SK-N-MC (cell line): ENCODE results near the gene ISY1.

ENCODE experiments used
- DNase-seq: peaks from one replicate; pipeline ENCODE4 v3.0.0-alpha.2; 2011; ENCODE audit warnings: low read depth, low spot score
- H3K27ac ChIP-seq: fragments of 200-600 bp; sonication (generic); 2 replicates; pipeline ENCODE4 v1.5.1; 2016; ENCODE audit warnings: mixed run types
- H3K36me3 ChIP-seq: fragments of 200-600 bp; sonication (generic); 2 replicates; pipeline ENCODE4 v1.6.1; 2017; ENCODE audit warnings: antibody characterized with exemption, low read length, mixed read lengths; ENCODE audit not compliant: insufficient read depth
- H3K4me3 ChIP-seq: fragments of 200-600 bp; sonication (generic); 2 replicates; pipeline ENCODE4 v1.5.1; 2016
- H3K9ac ChIP-seq: fragments of 200-600 bp; sonication (generic); 2 replicates; pipeline ENCODE4 v1.8.0; 2017; ENCODE audit warnings: mixed run types, mixed read lengths; ENCODE audit not compliant: insufficient read length
- H3K9me3 ChIP-seq: fragments of 200-600 bp; sonication (generic); 2 replicates; pipeline ENCODE4 v1.6.1; 2017; ENCODE audit warnings: low read depth, mild to moderate bottlenecking, antibody characterized with exemption, low read length, moderate library complexity, mixed read lengths
- EZH2 ChIP-seq: fragments of 200-600 bp; sonication (generic); IDR thresholded peaks from one replicate; pipeline ENCODE4 v1.6.1; 2017; ENCODE audit warnings: antibody characterized with exemption
- FOXP2 ChIP-seq: optimal IDR thresholded peaks from 2 replicates; pipeline ENCODE3; 2011; ENCODE audit warnings: mild to moderate bottlenecking, moderate library complexity; ENCODE audit not compliant: insufficient read depth; ENCODE audit errors: extremely low read length, control extremely low read depth
- POLR2AphosphoS5 ChIP-seq: IDR thresholded peaks from 2 replicates; pipeline ENCODE4 v1.6.1; 2012; ENCODE audit warnings: mild to moderate bottlenecking, low read depth, low read length, borderline replicate concordance

The ISY1 gene

DNA sequence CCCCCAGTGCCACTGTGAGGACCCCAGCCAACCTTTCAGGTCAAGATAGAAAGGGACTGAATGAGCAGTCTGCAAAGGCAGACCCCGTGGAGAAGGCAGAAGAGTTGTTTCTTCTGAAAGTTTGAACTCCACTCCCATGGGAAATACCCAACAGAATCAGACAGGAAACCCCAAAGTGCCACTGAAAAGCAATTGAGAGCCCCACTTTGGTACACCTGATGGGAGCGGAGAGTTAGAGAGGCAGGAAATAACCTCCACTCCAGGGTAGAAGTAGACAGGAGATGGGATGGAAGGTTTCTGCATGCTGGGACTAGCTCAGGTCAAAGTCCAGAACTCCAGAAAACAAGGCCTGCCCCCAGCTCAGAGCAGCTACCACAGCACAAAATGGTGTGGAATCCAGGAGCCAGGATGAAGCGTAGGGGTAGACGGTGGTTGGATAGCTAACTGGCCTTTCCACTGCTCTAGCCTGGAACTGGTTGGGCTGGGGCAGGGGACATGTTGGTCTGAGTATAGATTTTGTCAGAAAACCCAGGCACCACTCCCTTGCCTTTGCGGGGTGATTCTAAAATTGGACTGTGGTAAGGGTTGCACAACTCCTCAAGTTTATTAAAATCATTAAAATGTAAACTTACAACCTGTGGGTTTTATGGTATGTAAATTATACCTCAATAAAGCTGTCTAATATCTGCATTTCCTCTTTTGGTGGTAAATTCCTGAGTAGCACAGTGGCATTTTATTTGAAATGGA, 37.4 kb downstream of the ISY1 start:
- Histone ChIP-seq H3K9me3 (no peaks in the 10 kb centered on the region), H3K27ac (peak overlapping the region; percentile 80), H3K36me3 (peaks cover 4% of the 10 kb centered on the region; the same call in 1 of the 2 replicates), H3K4me3 (peak overlapping the region; percentile 65), H3K9ac (no peak overlapping the region)
- peak; percentile 86 for DNase-seq
- TF ChIP-seq FOXP2 (peak; percentile 81), POLR2AphosphoS5 (peak; percentile 65; the same call in 1 of the 2 replicates), EZH2 (no peak)

DNA sequence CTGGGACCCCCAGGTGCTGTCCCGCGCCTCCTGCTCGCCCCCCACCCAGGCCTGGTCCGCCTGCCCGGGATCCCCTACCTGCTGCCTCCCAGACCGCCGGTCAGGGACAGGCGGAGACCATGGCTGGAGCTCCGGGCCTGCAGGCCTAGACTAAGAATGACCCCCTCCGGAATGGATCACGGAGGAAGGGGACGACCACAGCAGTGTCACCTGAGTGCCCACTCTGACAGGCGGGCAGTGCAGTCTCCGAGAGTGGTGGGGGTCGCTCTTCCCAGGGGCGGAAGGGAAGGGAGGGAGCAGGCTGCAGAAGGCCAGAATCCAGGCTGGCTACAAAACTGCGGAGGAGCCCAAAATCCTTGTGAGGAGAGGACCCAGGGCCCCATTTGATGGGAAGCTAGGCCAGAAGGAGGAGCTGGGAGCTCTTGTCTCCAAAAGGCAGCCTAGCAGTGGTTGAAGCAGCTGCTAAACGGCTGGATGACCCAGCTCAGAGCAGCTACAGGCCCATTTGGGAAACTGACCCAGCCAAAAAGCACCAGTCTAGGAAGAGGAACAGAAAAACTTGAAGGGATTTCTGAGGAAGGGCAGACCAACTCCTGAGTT, 38.4 kb downstream of the ISY1 start:
- peak; percentile 14 for DNase-seq
- Histone ChIP-seq H3K36me3 (no peaks in the 10 kb centered on the region; the same call in 1 of the 2 replicates), H3K4me3 (peak overlapping the region; percentile 79), H3K9ac (no peak overlapping the region), H3K9me3 (no peaks in the 10 kb centered on the region), H3K27ac (peak overlapping the region; percentile 80; the same call in 1 of the 2 replicates)
- no peak for TF ChIP-seq FOXP2
- no peak for TF ChIP-seq POLR2AphosphoS5
- no peak for TF ChIP-seq EZH2

DNA sequence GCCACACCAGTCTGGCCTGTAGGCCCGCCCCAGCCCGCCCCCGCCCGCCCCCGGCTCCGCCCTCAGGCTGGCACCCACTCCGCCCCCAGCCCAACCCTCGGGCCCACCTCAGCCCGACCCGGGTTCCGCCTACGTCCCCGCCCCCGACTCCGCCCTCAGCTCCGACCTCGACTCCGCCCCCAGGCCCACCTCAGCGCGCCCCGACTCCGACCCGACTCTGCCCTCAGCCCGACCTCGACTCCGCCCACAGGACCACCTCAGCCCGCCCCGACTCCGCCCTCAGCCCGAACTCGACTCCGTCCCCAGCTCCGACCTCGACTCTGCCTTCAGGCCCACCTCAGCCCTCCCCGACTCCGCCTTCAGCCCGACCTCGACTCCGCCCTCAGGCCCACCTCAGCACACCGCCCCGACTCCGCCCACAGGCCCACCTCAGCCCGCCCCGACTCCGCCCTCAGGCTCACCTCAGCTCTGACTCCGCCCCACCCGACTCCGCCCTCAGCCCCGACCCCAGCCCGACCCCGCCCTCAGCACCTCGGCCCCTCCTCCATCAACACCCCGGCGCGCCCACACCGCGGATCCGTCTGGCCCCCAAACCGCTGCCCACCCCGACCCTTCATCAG, 39.0 kb downstream of the ISY1 start, which contains the start of gene RAB43:
RAB43 (minus strand) TSS at position 13 of the 620 bp plus-strand sequence. CDS start 315 bp downstream, outside the sequence.
- H3K27ac ChIP-seq, result peak within 1 kb of the TSS; percentile 90

DNA sequence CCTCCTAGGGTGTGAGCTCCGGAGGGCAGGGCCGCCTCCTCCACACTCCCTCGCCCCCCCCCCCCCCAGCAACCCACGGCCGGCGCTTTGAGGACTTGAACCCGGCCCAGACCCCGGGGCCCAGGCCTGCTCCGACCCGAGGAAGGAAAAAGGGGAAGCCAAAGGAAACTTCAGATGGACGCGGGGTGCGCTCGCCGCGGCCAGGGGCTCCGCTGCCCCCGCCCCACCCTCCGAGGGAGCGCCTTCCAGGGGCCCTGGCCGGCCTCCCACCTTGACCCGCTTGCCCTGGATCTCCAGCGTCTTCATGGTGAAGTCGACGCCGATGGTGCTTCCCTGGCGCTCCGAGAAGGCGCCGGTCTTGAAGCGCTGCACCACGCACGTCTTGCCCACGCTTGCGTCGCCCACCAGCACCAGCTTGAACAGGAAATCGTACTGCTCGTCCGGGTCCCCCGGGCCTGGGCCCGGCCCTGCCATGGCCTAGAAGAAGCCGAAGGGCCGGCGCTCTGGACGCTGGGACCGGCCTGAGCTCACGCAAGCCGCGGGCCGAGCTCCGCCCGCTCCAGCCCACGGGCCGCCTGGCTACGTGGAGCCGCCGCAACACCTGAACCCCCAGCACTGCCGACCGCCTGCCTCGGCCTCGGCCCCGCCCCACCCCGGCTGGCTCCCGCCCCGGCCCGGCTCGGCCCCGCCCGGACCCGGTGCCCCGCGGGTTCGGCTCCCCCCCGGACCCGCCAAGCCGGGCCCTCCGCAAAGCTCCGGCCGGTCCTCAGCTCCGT, 39.7 kb downstream of the ISY1 start:
- H3K36me3 ChIP-seq, result no peaks in the 10 kb centered on the region
- TF ChIP-seq FOXP2 (no peak), EZH2 (no peak), POLR2AphosphoS5 (no peak)
- no peaks in the 10 kb centered on the region for H3K9me3 ChIP-seq
- H3K4me3 ChIP-seq, result peak overlapping the region; percentile 90
- 0 out of 2 replicates have a peak overlapping the region, but pooled peaks have one; percentile 90 for H3K27ac ChIP-seq
- peak overlapping the region; percentile 75 for H3K9ac ChIP-seq
- no peak for DNase-seq

More for the DNA sequence above, 39.0 kb downstream of the ISY1 start, which contains the start of gene RAB43:
- DNase-seq, result peak; percentile 47
- TF ChIP-seq POLR2AphosphoS5, result no peak
- TF ChIP-seq EZH2, result no peak
- TF ChIP-seq FOXP2, result no peak
- Histone ChIP-seq H3K4me3 (peak within 1 kb of the TSS; percentile 90), H3K9me3 (no peaks in the 10 kb centered on the region), H3K9ac (peak within 1 kb of the TSS; percentile 75), H3K36me3 (no peaks in the 10 kb centered on the region)

DNA sequence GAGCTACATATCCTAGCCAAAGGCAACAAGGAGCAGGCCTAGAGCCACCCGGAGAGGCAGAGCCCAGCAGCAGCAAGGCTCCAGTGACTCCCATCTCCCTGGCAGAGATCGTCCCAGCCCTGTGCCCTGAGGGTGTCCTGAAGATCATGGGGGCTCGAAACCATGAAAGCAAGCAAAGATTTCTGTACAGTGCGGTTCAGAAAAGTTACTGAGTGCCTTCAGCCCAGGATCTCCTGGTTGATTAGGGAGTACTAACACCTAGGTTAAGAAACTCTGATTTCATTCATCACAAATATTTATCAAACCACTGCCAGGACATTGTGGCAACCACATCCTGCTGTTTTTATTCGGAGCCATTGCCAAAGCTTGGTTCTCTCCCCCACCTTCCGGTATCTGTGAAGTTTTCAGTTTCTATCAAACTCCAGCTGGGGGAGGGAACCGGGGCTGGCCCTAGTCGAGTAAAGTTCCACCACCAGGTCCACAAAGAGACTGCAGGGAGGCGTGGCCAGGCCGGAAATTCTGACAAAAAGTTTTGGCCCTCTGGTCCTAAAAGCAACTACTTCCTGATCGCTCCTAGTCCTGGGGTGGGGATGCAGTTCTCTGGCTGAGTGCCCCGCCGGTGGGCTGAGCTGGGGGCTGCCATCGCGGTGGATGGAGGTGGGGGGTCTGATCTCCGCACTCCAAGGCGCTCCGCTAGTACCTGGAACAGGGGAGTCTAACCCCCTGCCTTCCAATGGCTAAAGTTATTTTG, 40.4 kb downstream of the ISY1 start:
- TF ChIP-seq EZH2 (no peak), FOXP2 (peak; percentile 58), POLR2AphosphoS5 (peak; percentile 47)

DNA sequence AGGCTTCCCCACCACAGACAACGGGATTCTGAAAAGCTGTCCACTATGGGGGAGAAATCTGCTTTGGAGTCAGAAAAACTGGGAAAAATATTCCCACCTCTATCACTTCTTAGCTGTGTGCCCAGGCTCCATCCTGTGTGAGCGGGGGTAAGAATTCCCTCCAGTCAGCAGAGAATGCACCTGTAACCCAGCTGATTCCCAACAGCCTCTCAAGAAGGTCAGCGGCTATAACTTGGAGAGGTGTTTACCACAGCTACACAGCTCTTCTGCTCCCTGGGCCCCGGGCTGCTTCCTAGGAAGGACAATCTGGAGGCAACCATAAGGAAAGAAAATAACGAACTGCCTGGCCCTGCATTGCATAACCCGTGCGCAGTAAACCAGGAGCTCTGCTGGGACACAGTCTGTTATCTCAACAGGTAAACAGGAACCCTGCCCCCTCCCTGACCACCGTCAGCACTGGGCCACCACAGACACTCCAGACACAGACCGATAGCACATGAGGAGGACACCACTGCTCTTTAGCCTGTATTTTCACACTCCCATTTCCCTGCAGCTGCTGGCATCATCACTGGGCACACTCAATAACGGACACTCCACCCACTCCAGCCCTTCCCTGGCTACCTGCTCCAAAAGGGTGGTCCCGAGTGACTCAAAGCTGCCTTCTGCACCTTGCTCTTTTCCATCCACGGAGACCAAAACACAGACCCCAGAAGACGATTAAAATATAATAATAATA, 41.3 kb downstream of the ISY1 start:
- TF ChIP-seq POLR2AphosphoS5, result no peak
- TF ChIP-seq EZH2, result no peak
- TF ChIP-seq FOXP2, result no peak
- H3K4me3 ChIP-seq, result peak overlapping the region; percentile 90
- H3K36me3 ChIP-seq, result no peaks in the 10 kb centered on the region

More for the DNA sequence above, 40.4 kb downstream of the ISY1 start:
- Histone ChIP-seq H3K9ac (peak overlapping the region; percentile 75), H3K4me3 (peak overlapping the region; percentile 90), H3K9me3 (no peaks in the 10 kb centered on the region), H3K27ac (peak overlapping the region; percentile 90), H3K36me3 (no peaks in the 10 kb centered on the region)
- DNase-seq, result peak; percentile 57

More for the DNA sequence above, 41.3 kb downstream of the ISY1 start:
- no peaks in the 10 kb centered on the region for H3K9me3 ChIP-seq
- DNase-seq, result no peak
- H3K9ac ChIP-seq, result peak overlapping the region; percentile 75
- H3K27ac ChIP-seq, result peak overlapping the region; percentile 90
